Endothelial cell (in vitro differentiated cells): Measurements from ENCODE around the gene FCHSD2. TPM values are rescaled to one million over a fixed set of nuclear protein-coding genes. Genes with fewer than 3 reads are reported as not detected.

Experiments used
- DNase-seq: peaks from one replicate; pipeline ENCODE4 v3.0.0; 2021; ENCODE audit warnings: low spot score
- H3K27ac Mint-ChIP-seq: one replicate; pipeline ENCODE4 v1.8.0; 2021; ENCODE audit warnings: mixed read lengths, inconsistent platforms; ENCODE audit not compliant: unreplicated experiment
- H3K27me3 Mint-ChIP-seq: one replicate; pipeline ENCODE4 v1.8.0; 2021; ENCODE audit warnings: mild to moderate bottlenecking, moderate library complexity, mixed read lengths, inconsistent platforms; ENCODE audit not compliant: unreplicated experiment
- H3K36me3 Mint-ChIP-seq: one replicate; pipeline ENCODE4 v1.8.0; 2021; ENCODE audit warnings: mild to moderate bottlenecking, low read depth, mixed read lengths, inconsistent platforms; ENCODE audit not compliant: unreplicated experiment
- H3K4me1 Mint-ChIP-seq: one replicate; pipeline ENCODE4 v1.8.0; 2021; ENCODE audit warnings: mild to moderate bottlenecking, mixed read lengths, inconsistent platforms; ENCODE audit not compliant: unreplicated experiment
- H3K4me3 Mint-ChIP-seq: one replicate; pipeline ENCODE4 v1.8.0; 2021; ENCODE audit warnings: mild to moderate bottlenecking, mixed read lengths, inconsistent platforms; ENCODE audit not compliant: unreplicated experiment
- H3K9me3 Mint-ChIP-seq: one replicate; pipeline ENCODE4 v1.8.0; 2021; ENCODE audit warnings: mixed read lengths, inconsistent platforms; ENCODE audit not compliant: unreplicated experiment
- long read RNA-seq: library from polyadenylated mRNA; unstranded; transcript quantifications from one replicate; pipeline ENCODE4 v2.0.0, GENCODE V29; 2020; ENCODE audit not compliant: unreplicated experiment
- total RNA-seq: library from RNA; stranded (reverse); fragmentation: NEBNext Ultra II Directional; extraction: Animal tissue kit (Norgen Biotek cat#: 25700); gene quantifications from one replicate; pipeline ENCODE4 v1.2.1, GENCODE V29; 2021; ENCODE audit not compliant: unreplicated experiment
- TF ChIP-seq, protein P1 (sequence below): fragments of 200-600 bp; sonication (generic); IDR thresholded peaks from one replicate; pipeline ENCODE4 v1.5.0; 2021; ENCODE audit warnings: antibody characterized with exemption; ENCODE audit not compliant: unreplicated experiment

The FCHSD2 gene
- 45.3 TPM for total RNA-seq
- long read RNA-seq, partial matches to known transcripts, result 2 of 5 reads
- long read RNA-seq, other reads (novel, unspliced or antisense), result 2 of 5 reads

DNA sequence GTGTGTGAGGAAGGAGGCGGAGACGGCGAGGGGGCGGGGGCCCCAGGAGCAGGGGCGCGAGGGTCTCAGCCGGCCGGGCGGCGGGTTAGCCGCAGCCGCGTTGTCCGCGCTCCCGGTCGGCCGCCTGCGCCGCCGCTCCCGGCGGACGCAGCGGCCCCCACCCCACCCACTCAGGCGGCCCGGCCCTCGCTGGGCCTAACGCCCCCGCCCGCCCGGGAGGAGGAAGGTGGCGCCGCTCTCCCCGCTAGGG, at the start of gene FCHSD2:
Gene FCHSD2, minus strand, starts transcription at position 191 of the 250 bp plus-strand sequence. CDS start 441 bp downstream, outside the sequence.
- H3K36me3 Mint-ChIP-seq, result peaks cover 10% of the 10 kb centered on the region
- H3K4me1 Mint-ChIP-seq, result peaks cover 39% of the 10 kb centered on the region
- H3K4me3 Mint-ChIP-seq, result peak within 1 kb of the TSS; percentile 99
- H3K9me3 Mint-ChIP-seq, result no peaks in the 10 kb centered on the region
- peaks cover 23% of the 10 kb centered on the region for H3K27me3 Mint-ChIP-seq
- peak within 1 kb of the TSS; percentile 97 for H3K27ac Mint-ChIP-seq
- no peak for DNase-seq
- TF ChIP-seq, protein P1, sequence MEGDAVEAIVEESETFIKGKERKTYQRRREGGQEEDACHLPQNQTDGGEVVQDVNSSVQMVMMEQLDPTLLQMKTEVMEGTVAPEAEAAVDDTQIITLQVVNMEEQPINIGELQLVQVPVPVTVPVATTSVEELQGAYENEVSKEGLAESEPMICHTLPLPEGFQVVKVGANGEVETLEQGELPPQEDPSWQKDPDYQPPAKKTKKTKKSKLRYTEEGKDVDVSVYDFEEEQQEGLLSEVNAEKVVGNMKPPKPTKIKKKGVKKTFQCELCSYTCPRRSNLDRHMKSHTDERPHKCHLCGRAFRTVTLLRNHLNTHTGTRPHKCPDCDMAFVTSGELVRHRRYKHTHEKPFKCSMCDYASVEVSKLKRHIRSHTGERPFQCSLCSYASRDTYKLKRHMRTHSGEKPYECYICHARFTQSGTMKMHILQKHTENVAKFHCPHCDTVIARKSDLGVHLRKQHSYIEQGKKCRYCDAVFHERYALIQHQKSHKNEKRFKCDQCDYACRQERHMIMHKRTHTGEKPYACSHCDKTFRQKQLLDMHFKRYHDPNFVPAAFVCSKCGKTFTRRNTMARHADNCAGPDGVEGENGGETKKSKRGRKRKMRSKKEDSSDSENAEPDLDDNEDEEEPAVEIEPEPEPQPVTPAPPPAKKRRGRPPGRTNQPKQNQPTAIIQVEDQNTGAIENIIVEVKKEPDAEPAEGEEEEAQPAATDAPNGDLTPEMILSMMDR, result no peak

DNA sequence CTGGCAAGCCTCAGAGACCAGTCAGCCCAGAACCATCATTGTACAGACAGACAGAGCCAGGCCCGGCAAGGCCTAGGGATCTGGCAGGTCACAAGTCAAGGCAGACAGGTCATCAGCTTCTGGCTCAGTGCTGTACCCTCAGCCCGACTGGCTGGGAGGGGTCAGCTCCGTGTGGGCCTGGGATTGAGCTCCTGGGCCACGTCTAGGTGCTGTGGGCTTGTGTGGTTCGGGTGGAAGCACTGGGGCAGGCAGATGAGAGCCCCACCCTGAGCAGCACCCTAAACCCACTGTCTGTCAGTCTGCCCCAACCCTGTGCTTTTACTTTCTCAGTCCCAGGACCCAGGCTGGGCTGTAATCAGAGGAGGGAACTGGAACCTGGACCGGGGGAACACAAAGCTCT, 49.0 kb upstream of the FCHSD2 start:
- TF ChIP-seq, protein P1, result no peak
- Mint-ChIP-seq H3K36me3 (no peaks in the 10 kb centered on the region), H3K27ac (no peak overlapping the region), H3K27me3 (peaks cover 8% of the 10 kb centered on the region), H3K4me1 (no peaks in the 10 kb centered on the region), H3K9me3 (no peaks in the 10 kb centered on the region), H3K4me3 (no peak overlapping the region)
- no peak for DNase-seq

DNA sequence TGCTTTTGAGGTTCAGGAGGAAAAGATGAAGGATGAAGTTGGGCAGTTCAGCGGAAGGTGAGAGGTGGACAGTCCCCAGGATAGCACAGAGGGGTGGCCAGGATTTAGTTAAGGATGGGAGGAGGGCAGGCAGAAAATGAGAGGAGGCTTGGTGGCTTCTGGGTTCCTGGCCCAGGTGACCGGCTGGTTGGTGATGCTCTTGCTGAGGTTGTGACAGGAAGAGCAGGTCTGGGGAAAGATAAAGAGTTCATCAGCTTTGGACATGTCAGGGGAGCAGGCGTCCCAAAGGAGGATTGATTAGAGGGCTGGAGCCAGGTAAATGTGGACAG, 48.4 kb upstream of the FCHSD2 start:
- Mint-ChIP-seq H3K36me3 (no peaks in the 10 kb centered on the region), H3K4me3 (no peak overlapping the region), H3K4me1 (no peaks in the 10 kb centered on the region), H3K27me3 (peaks cover 8% of the 10 kb centered on the region), H3K27ac (no peak overlapping the region), H3K9me3 (no peaks in the 10 kb centered on the region)
- DNase-seq, result no peak
- TF ChIP-seq, protein P1, result no peak

DNA sequence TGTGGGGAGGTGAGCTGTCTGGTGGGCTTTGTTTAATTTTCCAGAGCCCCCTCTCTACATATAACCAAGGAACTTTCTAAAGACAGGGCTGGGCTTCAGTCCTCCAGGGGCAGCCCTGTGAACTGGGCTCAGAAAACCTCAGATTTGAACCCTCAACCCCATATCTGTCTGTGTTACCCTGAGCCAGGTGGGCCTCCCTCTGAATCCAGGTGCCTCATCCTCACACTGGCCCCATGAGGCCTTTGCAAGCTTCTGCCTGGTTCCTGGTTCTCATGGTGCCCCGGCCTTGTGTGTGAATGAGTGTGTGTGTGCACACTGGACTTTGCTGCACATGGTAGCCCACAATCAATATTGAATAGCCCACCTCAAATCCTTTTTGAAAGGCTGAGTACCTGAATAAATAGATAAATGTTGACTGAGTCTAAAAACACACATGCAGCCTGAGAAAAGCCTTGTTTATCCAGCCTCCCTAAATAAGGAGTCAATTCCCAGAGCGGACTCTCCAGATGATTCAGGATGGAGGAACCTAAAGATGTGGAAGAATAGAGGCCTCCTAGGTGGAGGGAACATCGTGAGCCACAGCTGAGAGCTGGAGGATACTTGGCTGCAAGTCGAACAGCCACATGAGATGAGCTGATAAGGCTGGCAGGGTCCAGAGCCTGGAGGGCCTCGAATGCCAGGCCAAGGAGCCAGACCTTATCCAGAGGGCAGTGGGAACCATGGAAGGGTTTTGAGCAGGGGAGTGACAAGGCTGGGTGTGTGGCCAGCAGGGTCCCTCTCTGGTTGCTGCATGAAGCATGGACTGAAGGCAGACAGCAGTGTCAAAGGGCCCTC, 47.8 kb upstream of the FCHSD2 start:
- no peak overlapping the region for H3K27ac Mint-ChIP-seq
- no peak overlapping the region for H3K4me3 Mint-ChIP-seq
- TF ChIP-seq, protein P1, result no peak
- no peaks in the 10 kb centered on the region for H3K36me3 Mint-ChIP-seq
- peaks cover 5% of the 10 kb centered on the region for H3K4me1 Mint-ChIP-seq
- no peak for DNase-seq
- no peaks in the 10 kb centered on the region for H3K9me3 Mint-ChIP-seq
- peaks cover 8% of the 10 kb centered on the region for H3K27me3 Mint-ChIP-seq

DNA sequence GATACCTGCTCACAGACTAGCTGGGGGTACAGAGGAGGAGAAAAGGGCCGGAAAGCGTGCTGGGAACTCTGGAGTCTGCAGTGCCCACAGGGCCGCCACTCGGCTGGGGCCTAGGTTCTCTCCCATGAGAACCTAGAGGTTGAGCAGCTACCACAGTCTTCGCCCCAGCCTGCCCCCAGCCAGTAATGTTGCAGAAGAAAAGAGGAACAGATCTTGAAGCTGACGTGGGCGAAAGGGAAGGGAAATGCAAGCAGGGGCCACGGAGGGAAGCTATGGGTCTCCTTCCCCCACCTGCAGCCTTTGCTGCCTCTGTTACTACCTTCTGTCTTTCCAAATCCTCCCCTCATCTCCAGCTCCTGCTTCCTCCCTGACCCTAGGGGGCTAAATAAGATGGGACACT, 47.2 kb upstream of the FCHSD2 start:
- peaks cover 7% of the 10 kb centered on the region for H3K4me1 Mint-ChIP-seq
- DNase-seq, result no peak
- H3K4me3 Mint-ChIP-seq, result no peak overlapping the region
- no peaks in the 10 kb centered on the region for H3K36me3 Mint-ChIP-seq
- H3K27me3 Mint-ChIP-seq, result peaks cover 8% of the 10 kb centered on the region
- H3K27ac Mint-ChIP-seq, result no peak overlapping the region
- TF ChIP-seq, protein P1, result no peak
- no peaks in the 10 kb centered on the region for H3K9me3 Mint-ChIP-seq
